K562 (cell line): Measurements from ENCODE around the gene BNC1. TPM values are rescaled to one million over a fixed set of nuclear protein-coding genes. Genes with fewer than 3 reads are reported as not detected.

ENCODE experiments used
- BCOR ChIP-seq: fragments of 450-650 bp; IDR thresholded peaks from 2 replicates; pipeline ENCODE4 v1.6.1; 2016
- BMI1 ChIP-seq: fragments of 150-350 bp; IDR thresholded peaks from 2 replicates; pipeline ENCODE4 v1.6.1; 2014; ENCODE audit warnings: low read length
- CBX3 ChIP-seq, 2 experiments: IDR thresholded peaks; 1 replicate in 1 of 2; 2 replicates in 1 of 2; pipeline ENCODE4 v1.6.1; 2012; ENCODE audit warnings: inconsistent platforms in 2 of 2, low read length in 2 of 2, borderline replicate concordance in 1 of 2, control low read depth in 1 of 2
- CC2D1A ChIP-seq: fragments of 450-650 bp; IDR thresholded peaks from 2 replicates; pipeline ENCODE4 v1.6.1; 2017; ENCODE audit warnings: mild to moderate bottlenecking
- FOXJ2 ChIP-seq: fragments of 200-800 bp; sonication (Bioruptor generic); IDR thresholded peaks from 2 replicates; pipeline ENCODE4 v1.6.1; 2016; ENCODE audit warnings: missing genetic modification characterization, missing compliant biosample characterization
- ILF3 ChIP-seq: fragments of 450-650 bp; IDR thresholded peaks from 2 replicates; pipeline ENCODE4 v1.6.1; 2018; ENCODE audit warnings: antibody characterized with exemption, mild to moderate bottlenecking, moderate library complexity, borderline replicate concordance
- KLF16 ChIP-seq: IDR thresholded peaks from 2 replicates; pipeline ENCODE4 v1.6.1; 2016; ENCODE audit warnings: antibody characterized with exemption
- NFYB ChIP-seq: IDR thresholded peaks from 2 replicates; pipeline ENCODE4 v1.6.1; 2011; ENCODE audit warnings: mild to moderate bottlenecking, moderate library complexity; ENCODE audit not compliant: insufficient read length; ENCODE audit errors: extremely low read depth
- PCBP2 ChIP-seq: fragments of 200-400 bp; formaldehyde crosslinking; IDR thresholded peaks from 2 replicates; pipeline ENCODE4 v1.6.1; 2018; ENCODE audit warnings: low read length, low read depth, mild to moderate bottlenecking, moderate library complexity; ENCODE audit not compliant: poor library complexity, severe bottlenecking
- PHB2 ChIP-seq: fragments of 450-650 bp; IDR thresholded peaks from 2 replicates; pipeline ENCODE4 v1.6.1; 2017; ENCODE audit warnings: low read depth
- POLR2A ChIP-seq: fragments of 450-650 bp; conservative IDR thresholded peaks from 2 replicates; pipeline ENCODE4 v1.6.1; 2016
- POLR3A ChIP-seq: IDR thresholded peaks from 2 replicates; pipeline ENCODE4 v1.6.1; 2011; ENCODE audit warnings: borderline replicate concordance, mild to moderate bottlenecking, moderate library complexity; ENCODE audit not compliant: insufficient read length, insufficient read depth; ENCODE audit errors: extremely low read depth
- POLR3G ChIP-seq: IDR thresholded peaks from 2 replicates; pipeline ENCODE4 v1.6.1; 2011; ENCODE audit not compliant: insufficient read length, insufficient replicate concordance; ENCODE audit errors: extremely low read depth
- POU5F1 ChIP-seq: fragments of 150-350 bp; IDR thresholded peaks from 2 replicates; pipeline ENCODE4 v1.6.1; 2014; ENCODE audit warnings: borderline replicate concordance, low read length, low read depth, mild to moderate bottlenecking; ENCODE audit not compliant: partially characterized antibody
- RAD51 ChIP-seq: fragments of 450-650 bp; IDR thresholded peaks from 2 replicates; pipeline ENCODE4 v1.7.1; 2016; ENCODE audit warnings: low read depth, mild to moderate bottlenecking, borderline replicate concordance
- SREBF2 ChIP-seq: sonication (generic); formaldehyde crosslinking; IDR thresholded peaks from 2 replicates; pipeline ENCODE4 v1.4.0; 2020; ENCODE audit warnings: mild to moderate bottlenecking, missing genetic modification reagents
- ZNF3 ChIP-seq: fragments of 250-450 bp; sonication (Bioruptor Pico); IDR thresholded peaks from 2 replicates; pipeline ENCODE4 v1.5.0; 2021; ENCODE audit warnings: mild to moderate bottlenecking, moderate library complexity
- ZNF583 ChIP-seq: fragments of 250-450 bp; sonication (Bioruptor Pico); IDR thresholded peaks from 2 replicates; pipeline ENCODE4 v1.4.0; 2020
- ZNF589 ChIP-seq: fragments of 200-800 bp; sonication (Bioruptor generic); IDR thresholded peaks from 2 replicates; pipeline ENCODE4 v1.6.1; 2016; ENCODE audit warnings: low read depth, missing genetic modification characterization, missing compliant biosample characterization
- polyA plus RNA-seq, 8 experiments: library from polyadenylated mRNA; depleted of rRNA in 4 of 8; stranded (reverse) in 5 of 8; unstranded in 3 of 8; fragments of >200 nt; fragmentation: Nextera tagmentation in 2 of 8; fragmentation: Illumina TruSeq in 1 of 8; extraction: Ambion mirVana in 2 of 8; extraction: Trizol in 1 of 8; gene quantifications; 2 replicates each; pipeline versions ENCODE4 v1.2.1 to v1.2.3, GENCODE V29; 2011 to 2014; ENCODE audit warnings: inconsistent platforms in 1 of 8, missing spikeins in 1 of 8
- total RNA-seq, 7 experiments: library from RNA; depleted of rRNA in 6 of 7; stranded (reverse); fragments of >200 nt in 6 of 7; fragmentation: Illumina TruSeq in 2 of 7; extraction: Trizol in 2 of 7; gene quantifications; 2 replicates each; pipeline versions ENCODE4 v1.2.1 to v1.2.3, GENCODE V29; 2011 to 2021; ENCODE audit warnings: low replicate concordance in 1 of 7
- TF ChIP-seq, protein P1 (sequence below): sonication (generic); formaldehyde crosslinking; IDR thresholded peaks from 2 replicates; pipeline ENCODE4 v1.8.1; 2023; ENCODE audit warnings: mild to moderate bottlenecking, missing genetic modification reagents
- TF ChIP-seq, protein P2 (sequence below): fragments of 250-450 bp; sonication (Bioruptor Pico); IDR thresholded peaks from 2 replicates; pipeline ENCODE4 v1.4.0; 2020
- TF ChIP-seq, protein P3 (sequence below), 2 experiments: fragments of 450-650 bp; IDR thresholded peaks; 2 replicates each; pipeline ENCODE4 v1.6.1; 2018; ENCODE audit warnings: mild to moderate bottlenecking in 2 of 2, low read depth in 1 of 2; ENCODE audit not compliant: partially characterized antibody in 2 of 2

BNC1 gene
- total and polyA plus RNA-seq, 9 of the 15 experiments (the other 6 are each of a cell fraction or from before 2014, with no cell fraction given) = not detected

DNA sequence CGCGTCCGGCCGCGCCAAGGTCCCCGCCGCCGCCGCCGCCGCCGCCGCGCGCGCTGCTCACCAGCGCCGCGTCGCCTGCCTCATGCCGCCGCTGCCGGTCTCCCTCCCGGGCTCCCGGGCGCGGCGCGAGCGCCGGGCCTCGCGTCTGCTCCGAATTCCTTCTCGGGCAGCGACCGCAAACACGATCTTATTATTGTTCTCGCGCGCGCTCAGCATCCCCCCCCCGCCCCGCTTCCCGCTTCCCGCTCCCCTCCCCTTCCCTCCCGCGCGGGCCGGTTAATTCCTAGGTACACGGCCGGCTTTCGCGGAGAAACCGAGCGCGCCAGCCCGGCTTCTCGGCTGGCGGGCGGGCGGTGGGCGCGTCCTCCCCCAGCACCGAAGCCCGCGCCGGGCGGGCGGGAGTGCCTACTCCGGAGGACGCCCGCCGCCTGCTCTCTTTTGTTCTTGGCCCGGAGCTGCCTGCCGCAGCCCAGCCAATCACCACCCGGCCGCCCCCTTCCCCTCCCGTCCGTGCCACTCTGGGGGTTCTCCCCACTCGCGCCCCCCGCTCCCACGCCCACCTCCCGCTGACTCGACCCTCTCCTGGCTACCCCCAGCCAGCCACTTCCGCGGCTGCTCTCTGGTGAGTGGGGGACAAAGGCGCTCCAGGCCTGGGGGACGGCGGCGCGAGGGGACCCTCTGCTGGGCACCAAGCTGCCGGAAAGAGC lies 76.7 kb downstream of the BNC1 start, which contains the start of gene HDGFL3 (continued):
- TF ChIP-seq, protein P1, sequence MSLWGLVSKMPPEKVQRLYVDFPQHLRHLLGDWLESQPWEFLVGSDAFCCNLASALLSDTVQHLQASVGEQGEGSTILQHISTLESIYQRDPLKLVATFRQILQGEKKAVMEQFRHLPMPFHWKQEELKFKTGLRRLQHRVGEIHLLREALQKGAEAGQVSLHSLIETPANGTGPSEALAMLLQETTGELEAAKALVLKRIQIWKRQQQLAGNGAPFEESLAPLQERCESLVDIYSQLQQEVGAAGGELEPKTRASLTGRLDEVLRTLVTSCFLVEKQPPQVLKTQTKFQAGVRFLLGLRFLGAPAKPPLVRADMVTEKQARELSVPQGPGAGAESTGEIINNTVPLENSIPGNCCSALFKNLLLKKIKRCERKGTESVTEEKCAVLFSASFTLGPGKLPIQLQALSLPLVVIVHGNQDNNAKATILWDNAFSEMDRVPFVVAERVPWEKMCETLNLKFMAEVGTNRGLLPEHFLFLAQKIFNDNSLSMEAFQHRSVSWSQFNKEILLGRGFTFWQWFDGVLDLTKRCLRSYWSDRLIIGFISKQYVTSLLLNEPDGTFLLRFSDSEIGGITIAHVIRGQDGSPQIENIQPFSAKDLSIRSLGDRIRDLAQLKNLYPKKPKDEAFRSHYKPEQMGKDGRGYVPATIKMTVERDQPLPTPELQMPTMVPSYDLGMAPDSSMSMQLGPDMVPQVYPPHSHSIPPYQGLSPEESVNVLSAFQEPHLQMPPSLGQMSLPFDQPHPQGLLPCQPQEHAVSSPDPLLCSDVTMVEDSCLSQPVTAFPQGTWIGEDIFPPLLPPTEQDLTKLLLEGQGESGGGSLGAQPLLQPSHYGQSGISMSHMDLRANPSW (CRISPR knock-in tag) = no peak
- TF ChIP-seq POLR3G (no peak), RAD51 (no peak), FOXJ2 (tag) (no peak), CBX3 (IDR thresholded peaks at IDR 0.05; ENCODE audit: borderline replicate concordance in 1 of 2, low read length in 2 of 2) (no peak), PCBP2 (no peak), KLF16 (no peak), BCOR (0 out of 2 replicates have a peak, but pooled peaks have one; percentile 38), POU5F1 (no peak), ILF3 (no peak), ZNF583 (CRISPR knock-in tag) (no peak), BMI1 (no peak), ZNF589 (no peak), NFYB (no peak), PHB2 (no peak), SREBF2 (no peak), CC2D1A (no peak), POLR3A (no peak), POLR2A (0 out of 2 replicates have a peak, but pooled peaks have one; percentile 31), ZNF3 (no peak)
- TF ChIP-seq, protein P2, sequence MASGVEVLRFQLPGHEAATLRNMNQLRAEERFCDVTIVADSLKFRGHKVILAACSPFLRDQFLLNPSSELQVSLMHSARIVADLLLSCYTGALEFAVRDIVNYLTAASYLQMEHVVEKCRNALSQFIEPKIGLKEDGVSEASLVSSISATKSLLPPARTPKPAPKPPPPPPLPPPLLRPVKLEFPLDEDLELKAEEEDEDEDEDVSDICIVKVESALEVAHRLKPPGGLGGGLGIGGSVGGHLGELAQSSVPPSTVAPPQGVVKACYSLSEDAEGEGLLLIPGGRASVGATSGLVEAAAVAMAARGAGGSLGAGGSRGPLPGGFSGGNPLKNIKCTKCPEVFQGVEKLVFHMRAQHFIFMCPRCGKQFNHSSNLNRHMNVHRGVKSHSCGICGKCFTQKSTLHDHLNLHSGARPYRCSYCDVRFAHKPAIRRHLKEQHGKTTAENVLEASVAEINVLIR (CRISPR knock-in tag) = no peak
- TF ChIP-seq, protein P3, sequence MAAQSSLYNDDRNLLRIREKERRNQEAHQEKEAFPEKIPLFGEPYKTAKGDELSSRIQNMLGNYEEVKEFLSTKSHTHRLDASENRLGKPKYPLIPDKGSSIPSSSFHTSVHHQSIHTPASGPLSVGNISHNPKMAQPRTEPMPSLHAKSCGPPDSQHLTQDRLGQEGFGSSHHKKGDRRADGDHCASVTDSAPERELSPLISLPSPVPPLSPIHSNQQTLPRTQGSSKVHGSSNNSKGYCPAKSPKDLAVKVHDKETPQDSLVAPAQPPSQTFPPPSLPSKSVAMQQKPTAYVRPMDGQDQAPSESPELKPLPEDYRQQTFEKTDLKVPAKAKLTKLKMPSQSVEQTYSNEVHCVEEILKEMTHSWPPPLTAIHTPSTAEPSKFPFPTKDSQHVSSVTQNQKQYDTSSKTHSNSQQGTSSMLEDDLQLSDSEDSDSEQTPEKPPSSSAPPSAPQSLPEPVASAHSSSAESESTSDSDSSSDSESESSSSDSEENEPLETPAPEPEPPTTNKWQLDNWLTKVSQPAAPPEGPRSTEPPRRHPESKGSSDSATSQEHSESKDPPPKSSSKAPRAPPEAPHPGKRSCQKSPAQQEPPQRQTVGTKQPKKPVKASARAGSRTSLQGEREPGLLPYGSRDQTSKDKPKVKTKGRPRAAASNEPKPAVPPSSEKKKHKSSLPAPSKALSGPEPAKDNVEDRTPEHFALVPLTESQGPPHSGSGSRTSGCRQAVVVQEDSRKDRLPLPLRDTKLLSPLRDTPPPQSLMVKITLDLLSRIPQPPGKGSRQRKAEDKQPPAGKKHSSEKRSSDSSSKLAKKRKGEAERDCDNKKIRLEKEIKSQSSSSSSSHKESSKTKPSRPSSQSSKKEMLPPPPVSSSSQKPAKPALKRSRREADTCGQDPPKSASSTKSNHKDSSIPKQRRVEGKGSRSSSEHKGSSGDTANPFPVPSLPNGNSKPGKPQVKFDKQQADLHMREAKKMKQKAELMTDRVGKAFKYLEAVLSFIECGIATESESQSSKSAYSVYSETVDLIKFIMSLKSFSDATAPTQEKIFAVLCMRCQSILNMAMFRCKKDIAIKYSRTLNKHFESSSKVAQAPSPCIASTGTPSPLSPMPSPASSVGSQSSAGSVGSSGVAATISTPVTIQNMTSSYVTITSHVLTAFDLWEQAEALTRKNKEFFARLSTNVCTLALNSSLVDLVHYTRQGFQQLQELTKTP (IDR thresholded peaks at IDR 0.05; ENCODE audit: low read depth in 1 of 2, partially characterized antibody in 2 of 2) = no peak
